Esophagus squamous epithelium (tissue), 5 donors: ENCODE measurements around the gene KCNH6. TPM values are rescaled to one million over a fixed set of nuclear protein-coding genes. Genes with fewer than 3 reads are reported as not detected.

Source experiments
- DNase-seq: peaks from one replicate; lab custom pipeline; 2025; lab: John Stamatoyannopoulos, UW
- H3K27ac ChIP-seq, 4 donors: fragments of 200-600 bp; sonication (generic); one replicate each; pipeline ENCODE4 v1.5.1; 2016 to 2019; ENCODE audit warnings: mild to moderate bottlenecking in 1 of 4
- H3K27me3 ChIP-seq, 4 donors: fragments of 200-600 bp; sonication (generic); 1 replicate in 3 of 4; 2 replicates in 1 of 4; pipeline versions ENCODE4 v1.5.1 to v1.6.0; 2017 to 2021; ENCODE audit warnings: antibody characterized with exemption in 1 of 4
- H3K36me3 ChIP-seq, 3 donors: fragments of 200-600 bp; sonication (generic); one replicate each; pipeline ENCODE4 v1.5.1; 2016 to 2019
- H3K4me1 ChIP-seq, 3 donors: fragments of 200-600 bp; sonication (generic); one replicate each; pipeline ENCODE4 v1.5.1; 2017 to 2019
- H3K4me3 ChIP-seq, 4 donors: fragments of 200-600 bp; sonication (generic); 1 replicate in 3 of 4; 2 replicates in 1 of 4; pipeline ENCODE4 v1.5.1; 2016 to 2019; ENCODE audit warnings: mild to moderate bottlenecking in 2 of 4, moderate library complexity in 1 of 4
- H3K9me3 ChIP-seq, 3 donors: fragments of 200-600 bp; sonication (generic); one replicate each; pipeline ENCODE4 v1.5.1; 2016 to 2019
- CTCF ChIP-seq, 6 experiments: fragments of 450-650 bp in 4 of 6; fragments of 200-600 bp in 2 of 6; sonication (generic) in 2 of 6; IDR thresholded peaks; one replicate each; pipeline ENCODE4 v1.5.1; 2016 to 2019; ENCODE audit warnings: antibody characterized with exemption in 6 of 6, mild to moderate bottlenecking in 4 of 6, moderate library complexity in 4 of 6
- POLR2A ChIP-seq, 4 donors: fragments of 450-650 bp; IDR thresholded peaks; one replicate each; pipeline ENCODE4 v1.6.1; 2017; ENCODE audit warnings: antibody characterized with exemption in 4 of 4, mild to moderate bottlenecking in 4 of 4, moderate library complexity in 3 of 4
- WGBS, 2 donors: methylation state at CpG; one replicate each; pipeline ENCODE4 v1.1.5; 2018; 5-methylcytosine and 5-hydroxymethylcytosine counted together
- intact Hi-C: fragments of 100-400 bp; cut with DNase I; formaldehyde crosslinking; loops from one replicate; pipeline ENCODE4 v1.15.0; 2022
- total RNA-seq, 4 donors: library from RNA; depleted of rRNA; stranded (reverse); fragments of >200 nt; gene quantifications; one replicate each; pipeline ENCODE4 v1.1.0, GENCODE V29; 2016
- donor health status: DM: yes; HTN: yes; CAD: no.

The KCNH6 gene
- total RNA-seq, 4 donors from 2014 or later = not detected

- TF ChIP-seq CTCF (IDR thresholded peaks at IDR 0.05) (no peak), POLR2A (IDR thresholded peaks at IDR 0.05) (no peak)
- Histone ChIP-seq H3K27me3 (peaks cover 4 to 47% (median 10%) of the 10 kb centered on the region in 4 donors), H3K9me3 (no peaks in the 10 kb centered on the region), H3K4me1 (peaks cover 6 to 12% (median 8%) of the 10 kb centered on the region in 3 donors), H3K36me3 (no peaks in the 10 kb centered on the region), H3K27ac (no peak overlapping the region), H3K4me3 (no peak overlapping the region)
- intact Hi-C loops = no loop called here
- DNase-seq = no peak
- 34 to 63% methylated on average over 4 of the region's 4 CpGs for WGBS, 2 donors
Measured at GRCh38 chr17:63540590-63540989, 17.4 kb downstream of the KCNH6 start.

GRCh38 chr17:63542218-63542545, 19.0 kb downstream of the KCNH6 start:
- WGBS, 2 donors = 88 to 96% methylated on average over 5 to 7 of the region's 9 CpGs
- no peaks in the 10 kb centered on the region for H3K36me3 ChIP-seq
- H3K4me3 ChIP-seq = no peak overlapping the region
- DNase-seq = no peak
- no peaks in the 10 kb centered on the region for H3K9me3 ChIP-seq
- intact Hi-C loops = no loop called here
- H3K4me1 ChIP-seq = peaks cover 6 to 12% (median 8%) of the 10 kb centered on the region in 3 donors
- H3K27me3 ChIP-seq = peaks cover 4 to 35% (median 10%) of the 10 kb centered on the region in 4 donors
- no peak for TF ChIP-seq CTCF (IDR thresholded peaks at IDR 0.05)
- TF ChIP-seq POLR2A (IDR thresholded peaks at IDR 0.05) = no peak
- no peak overlapping the region for H3K27ac ChIP-seq

- intact Hi-C loops = no loop called here
- Histone ChIP-seq H3K27ac (no peak overlapping the region), H3K27me3 (peaks cover 2 to 25% (median 7%) of the 10 kb centered on the region in 4 donors), H3K9me3 (no peaks in the 10 kb centered on the region), H3K4me3 (no peak overlapping the region), H3K4me1 (peaks cover 3 to 6% (median 4%) of the 10 kb centered on the region in 3 donors), H3K36me3 (no peaks in the 10 kb centered on the region)
- TF ChIP-seq POLR2A (IDR thresholded peaks at IDR 0.05) (no peak), CTCF (IDR thresholded peaks at IDR 0.05) (no peak)
- no peak for DNase-seq
- 35 to 46% methylated on average over 9 to 14 of the region's 15 CpGs for WGBS, 2 donors
Measured at GRCh38 chr17:63542942-63543821, 20.0 kb downstream of the KCNH6 start.

- Histone ChIP-seq H3K27me3 (peaks cover 0 to 18% (median 2%) of the 10 kb centered on the region in 4 donors), H3K4me1 (peaks cover 0 to under 1% (median 0%) of the 10 kb centered on the region in 3 donors), H3K4me3 (no peak overlapping the region), H3K9me3 (no peaks in the 10 kb centered on the region), H3K36me3 (no peaks in the 10 kb centered on the region), H3K27ac (no peak overlapping the region)
- TF ChIP-seq CTCF (IDR thresholded peaks at IDR 0.05) (no peak), POLR2A (IDR thresholded peaks at IDR 0.05) (no peak)
- no peak for DNase-seq
- intact Hi-C loops = no loop called here
Measured at GRCh38 chr17:63543822-63544420, 20.8 kb downstream of the KCNH6 start.
